ENCODE data around the gene FMOD.
"Not testable (repeated sequence)": the region's sequence is repeated elsewhere in the genome, so short reads cannot be mapped to it uniquely, and the experiment has no call there.

FMOD gene

DNA sequence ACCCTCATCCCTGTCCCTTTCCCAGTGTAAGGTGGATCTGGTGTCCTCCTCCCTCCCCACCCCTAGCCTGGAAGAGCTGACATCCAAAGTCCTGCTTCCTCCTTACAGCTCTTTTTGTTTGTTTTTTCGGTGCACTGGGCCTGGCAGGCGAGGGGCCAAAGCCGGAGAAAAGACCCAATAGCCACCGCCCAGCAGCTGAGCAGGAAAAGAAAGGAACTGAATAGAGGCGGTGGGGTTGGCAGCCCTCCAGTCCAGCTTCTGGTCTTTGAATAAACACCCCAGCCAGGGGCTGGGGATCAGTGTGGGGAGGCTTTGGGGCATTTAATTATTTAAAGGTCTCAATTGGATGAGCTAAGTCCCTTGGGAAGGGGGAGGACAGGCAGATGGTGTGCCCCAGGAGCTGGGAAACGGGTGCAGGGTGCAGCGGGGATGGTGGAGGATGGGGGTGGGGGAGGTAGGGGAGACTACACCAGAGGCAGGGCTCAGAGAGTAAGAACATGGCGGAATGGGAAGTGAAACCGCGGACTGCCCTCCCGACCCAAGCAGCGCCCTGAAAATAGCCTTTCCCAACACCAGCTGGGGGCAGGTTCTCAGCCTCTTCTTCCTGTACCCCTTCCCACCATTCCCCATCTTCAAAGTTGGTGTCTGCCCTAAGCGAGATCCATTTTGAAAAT lies 25.4 kb downstream of the FMOD start:
- DNase-seq: no peak

DNA sequence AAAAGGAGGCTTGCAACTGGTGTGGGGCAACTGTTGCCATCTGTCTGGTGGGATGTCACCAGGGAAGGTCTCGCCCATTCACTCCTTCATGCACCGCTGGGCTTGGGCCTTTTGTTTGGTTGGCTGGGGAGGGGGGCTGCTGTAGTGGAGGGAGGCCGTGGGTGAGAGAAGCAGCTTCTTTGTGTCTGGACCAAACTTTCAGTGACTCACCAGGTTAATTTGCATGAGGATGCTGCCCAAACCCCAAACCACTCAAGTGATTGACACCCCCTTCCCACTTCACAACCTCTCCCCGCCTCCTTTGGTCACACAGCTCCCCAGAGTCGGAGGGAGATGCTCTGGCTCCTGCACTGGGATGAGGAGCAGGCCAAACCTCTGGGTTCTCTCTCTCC lies 25.9 kb downstream of the FMOD start:
- DNase-seq: peak; percentile 73

DNA sequence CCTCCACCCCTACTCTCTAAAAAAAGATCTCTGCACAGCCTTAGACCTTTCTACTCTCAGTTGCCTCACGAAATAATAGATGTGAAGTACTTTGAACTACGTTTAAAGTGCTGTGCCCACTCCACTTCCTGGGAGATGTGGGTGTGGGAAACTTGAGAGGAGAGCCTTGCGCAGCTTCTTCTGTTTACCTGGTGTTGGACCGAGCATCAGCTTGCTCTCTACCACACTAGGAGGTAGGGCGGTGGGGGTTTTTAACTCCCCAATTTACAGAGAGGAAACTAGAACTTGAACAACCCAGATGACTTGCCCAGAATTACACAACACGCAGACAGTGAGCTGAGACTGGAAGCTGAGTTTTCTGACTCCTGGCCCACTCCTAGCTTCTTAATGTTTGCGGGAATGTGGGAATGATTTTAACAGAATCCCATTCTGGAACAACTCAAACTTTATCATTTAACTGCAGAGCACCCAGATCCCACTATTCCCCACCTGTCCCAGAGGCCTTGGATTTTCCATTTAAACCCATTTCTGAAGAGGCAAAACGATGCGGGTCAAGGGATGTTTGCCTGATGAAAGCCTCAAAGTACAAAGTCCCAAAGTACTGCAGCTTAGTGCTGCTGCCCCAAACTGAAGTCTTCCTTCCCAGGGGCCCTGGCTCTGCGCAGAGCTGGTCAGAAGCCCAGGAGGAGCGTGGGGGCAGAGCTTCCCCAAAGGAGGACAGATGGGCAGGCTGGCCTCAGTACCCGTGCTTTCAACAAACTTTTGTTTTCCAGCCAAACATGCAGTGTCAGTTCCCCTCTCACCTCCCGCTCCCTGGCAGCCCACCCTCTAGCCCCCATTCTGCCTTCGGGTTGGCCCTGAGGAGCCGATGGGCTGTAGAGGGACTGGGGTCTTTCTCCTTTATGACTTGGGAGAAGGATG lies 26.6 kb downstream of the FMOD start:
- peak; percentile 77 for DNase-seq

DNA sequence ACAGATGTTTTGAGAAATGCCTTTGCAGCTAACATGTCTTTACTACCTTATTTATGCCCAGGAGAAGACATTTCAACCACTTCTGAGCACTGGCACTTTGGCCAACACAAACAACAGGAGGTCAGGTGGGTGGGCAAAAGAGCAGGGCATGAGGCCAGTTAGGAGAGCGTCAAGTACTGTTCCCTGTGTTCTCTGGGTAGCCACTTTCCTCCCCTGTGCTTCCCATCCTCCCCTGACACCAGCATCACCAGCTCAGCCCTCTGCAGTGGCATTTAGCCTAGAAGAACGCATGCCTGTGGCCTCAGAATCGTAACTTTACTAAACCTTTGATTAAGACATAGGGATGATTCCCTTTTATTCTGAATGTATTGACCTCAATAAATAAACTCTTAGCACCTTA lies 27.3 kb downstream of the FMOD start:
- DNase-seq: no peak

DNA sequence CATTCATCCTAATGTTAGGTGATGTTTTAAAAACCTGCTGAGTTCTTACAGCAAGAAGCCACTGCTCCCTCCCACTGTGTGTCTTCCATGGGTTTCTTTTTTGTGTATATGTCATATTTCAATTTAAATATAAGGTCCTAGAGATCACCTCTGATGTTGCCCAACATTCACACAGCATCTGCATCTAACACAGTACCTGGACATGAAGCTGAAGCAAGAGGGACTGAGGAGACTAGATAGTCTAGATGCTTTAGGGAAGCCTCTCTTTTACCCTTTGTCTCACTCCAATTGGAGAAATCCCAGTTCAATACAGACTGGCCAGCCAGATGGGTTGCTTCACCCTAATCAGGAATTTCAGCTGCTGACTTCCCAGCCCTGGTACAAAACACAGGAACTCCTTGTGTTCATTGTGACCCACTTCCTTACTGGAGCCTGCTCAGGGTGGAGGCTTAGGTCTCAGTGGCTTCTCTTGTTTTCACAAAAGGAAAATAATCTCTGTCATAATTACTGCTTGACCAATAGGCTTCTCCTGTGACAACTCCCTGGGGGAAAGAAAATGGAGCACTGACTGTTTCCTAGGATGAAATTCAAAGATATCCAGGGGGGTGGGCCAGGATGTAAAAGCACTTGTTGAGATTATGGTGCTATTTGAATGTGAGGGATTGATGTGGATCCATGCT lies 28.3 kb downstream of the FMOD start:
- DNase-seq: no peak

DNA sequence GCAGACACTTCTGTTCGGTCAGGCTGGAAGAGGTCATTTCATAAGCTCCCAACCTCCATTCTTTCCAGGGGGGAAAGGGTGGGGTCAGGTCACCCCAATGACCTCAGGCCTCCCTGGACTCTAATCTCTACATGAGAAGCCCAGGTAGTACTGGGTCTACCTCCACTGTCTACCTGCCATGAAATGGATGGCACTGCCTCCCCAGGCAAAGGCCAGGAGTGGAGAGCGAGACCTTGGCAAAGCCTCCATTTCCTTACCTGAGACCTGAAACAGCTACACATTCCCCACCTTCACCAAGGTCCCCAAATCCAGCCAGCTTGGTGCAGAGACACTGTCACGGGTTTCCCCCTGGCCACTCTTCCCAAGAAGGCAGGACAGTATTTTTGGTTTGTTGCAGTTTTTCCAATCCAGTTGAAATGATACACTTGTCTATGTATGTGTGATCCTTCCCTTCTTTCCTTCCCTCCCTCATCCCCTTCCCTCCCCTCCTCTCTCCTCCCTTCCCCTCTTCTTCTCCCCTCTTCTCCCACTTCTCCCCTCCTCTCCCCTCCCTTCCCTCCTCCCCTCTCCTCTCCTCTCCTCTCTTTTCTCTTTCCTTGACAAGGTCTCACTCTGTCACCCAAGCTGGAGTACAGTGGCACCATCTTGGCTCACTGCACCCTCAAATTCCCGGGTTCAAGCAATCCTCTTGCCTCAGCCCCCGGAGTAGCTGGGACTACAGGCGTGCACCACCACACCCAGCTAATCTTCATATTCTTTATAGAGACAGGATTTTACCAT lies 29.5 kb downstream of the FMOD start:
- no peak for DNase-seq

DNA sequence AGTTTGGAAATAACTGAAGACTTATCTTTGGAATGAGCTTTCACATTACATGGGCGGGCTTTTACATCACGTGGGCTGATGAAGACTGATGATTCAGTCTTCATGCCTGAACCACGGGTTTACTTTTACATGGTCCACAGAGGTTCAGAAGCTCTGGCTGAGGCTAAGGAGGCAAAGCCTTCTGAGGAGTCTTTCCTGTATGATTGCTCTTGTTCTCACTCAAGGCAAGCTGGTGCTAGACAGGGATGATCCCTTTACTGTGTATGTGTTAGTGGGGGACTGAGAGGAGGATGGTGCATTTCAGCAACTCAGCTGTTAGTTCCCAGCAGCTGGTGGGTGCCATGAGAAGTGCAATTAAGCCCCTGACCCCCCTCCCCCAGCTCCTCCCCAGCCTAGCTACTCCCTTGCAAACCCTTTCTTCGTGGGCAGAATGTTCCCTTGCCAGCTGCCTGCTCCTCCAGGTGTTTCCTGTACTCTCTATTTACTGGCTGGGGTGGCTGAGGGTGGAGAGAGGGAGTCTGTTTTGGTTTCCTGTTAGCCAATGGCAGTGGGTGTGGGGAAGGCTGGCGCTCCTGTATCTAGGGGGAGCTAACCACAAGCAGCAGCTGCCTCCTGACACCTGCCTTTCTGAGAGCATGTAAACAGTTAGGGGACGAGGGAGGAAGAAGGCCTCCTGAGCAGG lies 30.2 kb downstream of the FMOD start:
- peak; percentile 87 for DNase-seq

DNA sequence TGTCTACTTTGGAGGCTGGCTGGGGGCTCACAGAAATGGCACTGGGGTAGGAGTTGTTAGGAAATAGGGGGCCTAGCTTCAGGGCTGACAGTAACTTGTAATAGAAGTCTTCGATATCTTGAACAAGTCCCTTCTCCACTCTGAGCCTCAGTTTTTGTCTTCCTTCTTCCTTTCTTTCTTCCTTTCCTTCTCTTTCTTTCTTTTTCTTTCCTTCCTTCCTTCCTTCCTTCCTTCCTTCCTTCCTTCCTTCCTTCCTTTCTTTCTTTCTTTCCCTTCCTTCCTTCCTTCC lies 32.7 kb downstream of the FMOD start:
- DNase-seq: no peak

DNA sequence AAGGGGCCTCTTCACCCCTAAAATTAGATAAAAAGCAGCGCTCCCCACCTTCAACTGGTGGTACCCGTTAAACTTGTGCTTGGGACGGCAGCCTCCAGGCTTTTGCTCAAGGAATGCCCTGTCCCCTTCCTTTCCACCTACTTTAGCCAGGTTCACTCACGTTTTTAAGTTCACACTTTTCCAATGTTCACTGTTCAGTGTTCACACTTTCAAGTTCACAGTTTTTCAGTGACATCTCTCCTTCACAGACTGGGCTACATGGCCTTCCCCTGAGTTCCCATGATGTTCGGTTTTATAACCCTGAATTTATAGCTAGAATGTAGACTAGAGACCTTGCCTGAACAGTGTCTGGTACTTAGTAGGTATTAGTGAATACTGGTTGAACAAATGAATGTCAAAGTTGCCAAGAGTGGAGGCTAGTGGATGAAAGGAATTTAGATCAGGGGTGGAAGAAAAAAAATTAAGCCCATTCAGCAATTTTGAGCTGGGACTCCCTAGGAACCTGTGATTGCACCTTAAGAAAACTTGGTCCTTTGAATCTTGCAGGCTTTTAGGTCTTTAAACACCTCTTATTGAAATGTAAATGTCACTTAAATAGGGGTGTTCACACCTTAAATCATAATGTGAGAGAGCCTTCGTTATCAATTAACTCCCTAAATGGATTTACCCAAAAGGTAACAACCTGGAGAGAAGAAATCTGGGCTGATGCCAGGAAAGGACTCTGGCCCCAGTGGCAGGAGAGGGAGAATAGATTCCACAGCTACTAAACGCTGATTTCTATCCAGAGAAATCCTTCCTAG lies 33.3 kb downstream of the FMOD start:
- DNase-seq: no peak

DNA sequence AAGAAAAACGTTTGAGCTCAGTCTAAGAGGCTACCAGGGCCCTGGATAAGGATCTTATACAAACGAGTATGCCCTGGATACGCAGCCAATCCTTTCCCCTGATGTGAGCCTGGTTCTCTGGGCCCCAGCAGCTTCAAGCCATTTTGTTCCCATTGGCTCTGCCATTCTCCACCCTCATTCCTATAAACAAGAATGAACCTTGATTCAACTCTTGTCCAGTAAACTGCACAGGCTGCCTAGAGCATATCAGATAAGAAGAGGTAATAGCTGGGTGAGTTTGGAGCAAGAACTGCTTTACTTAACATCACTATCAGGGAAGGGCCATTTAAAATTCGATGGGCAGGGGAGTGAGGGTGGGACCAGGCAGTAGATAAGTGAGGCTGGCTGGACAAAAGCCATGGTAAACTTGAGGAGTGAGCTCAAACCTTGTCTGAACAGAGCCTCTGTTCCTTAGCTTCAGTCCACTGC lies 34.3 kb downstream of the FMOD start:
- DNase-seq: no peak

DNA sequence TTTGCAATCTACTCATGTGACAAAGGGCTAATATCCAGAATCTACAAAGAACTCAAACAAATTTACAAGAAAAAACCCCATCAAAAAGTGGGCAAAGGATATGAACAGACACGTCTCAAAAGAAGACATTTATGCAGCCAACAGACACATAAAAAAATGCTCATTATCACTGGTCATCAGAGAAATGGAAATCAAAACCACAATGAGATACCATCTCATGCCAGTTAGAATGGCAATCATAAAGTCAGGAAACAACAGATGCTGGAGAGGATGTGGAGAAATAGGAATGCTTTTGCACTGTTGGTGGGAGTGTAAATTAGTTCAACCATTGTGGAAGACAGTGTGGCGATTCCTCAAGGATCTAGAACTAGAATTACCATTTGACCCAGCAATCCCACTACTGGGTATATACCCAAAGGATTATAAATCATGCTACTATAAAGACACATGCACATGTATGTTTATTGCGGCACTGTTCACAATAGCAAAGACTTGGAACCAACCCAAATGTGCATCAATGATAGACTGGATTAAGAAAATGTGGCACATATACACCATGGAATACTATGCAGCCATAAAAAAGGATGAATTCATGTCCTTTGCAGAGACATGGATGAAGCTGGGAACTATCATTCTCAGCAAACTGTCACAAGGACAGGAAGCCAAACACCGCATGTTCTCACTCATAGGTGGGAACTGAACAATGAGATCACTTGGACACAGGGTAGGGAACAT lies 36.7 kb downstream of the FMOD start:
- not testable (repeated sequence) for DNase-seq

DNA sequence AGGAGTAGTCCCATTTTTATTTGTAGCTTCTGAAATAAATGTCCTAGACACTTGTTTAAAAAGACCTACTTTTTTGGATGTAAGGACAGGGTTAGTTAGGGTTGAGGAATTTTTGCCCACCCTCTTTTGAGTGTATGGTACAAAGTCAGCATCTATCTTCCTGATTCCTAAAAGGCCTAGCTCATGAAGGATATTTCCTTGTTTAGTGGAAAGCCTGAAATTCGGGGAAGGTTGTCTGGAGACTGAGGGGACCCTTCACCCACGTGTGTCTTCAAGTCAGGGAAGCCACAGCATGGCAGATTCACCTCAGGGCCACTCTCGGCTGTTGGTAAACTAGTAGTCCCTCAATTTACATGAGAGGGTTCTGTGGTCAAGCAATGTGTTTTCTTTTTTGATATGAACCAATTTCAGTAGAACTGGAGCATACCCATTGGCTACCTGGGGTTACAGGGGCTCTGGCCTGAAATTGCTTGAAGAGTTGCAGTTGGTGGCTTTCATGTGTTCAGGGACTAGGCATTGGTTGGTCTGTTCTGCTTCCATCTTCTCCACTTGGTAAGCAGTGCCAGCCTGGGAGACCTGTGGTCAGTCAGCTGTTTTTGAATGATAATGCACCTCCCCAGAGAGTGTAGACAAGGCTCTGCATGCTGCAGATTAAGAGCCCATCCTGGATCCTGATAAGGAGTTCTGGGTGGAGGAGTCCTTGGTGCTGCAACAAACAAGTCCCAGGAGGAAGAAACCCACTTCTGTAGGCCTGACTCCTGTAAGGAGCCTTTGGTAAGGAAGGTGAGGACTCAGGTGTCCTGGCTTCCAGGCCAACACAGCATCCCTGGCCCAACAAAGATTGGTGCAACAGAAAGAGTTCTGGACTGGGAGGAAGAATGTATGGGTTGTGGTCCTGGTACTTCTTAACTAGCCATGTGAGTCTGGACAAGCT lies 39.3 kb downstream of the FMOD start:
- DNase-seq: peak; percentile 57

DNA sequence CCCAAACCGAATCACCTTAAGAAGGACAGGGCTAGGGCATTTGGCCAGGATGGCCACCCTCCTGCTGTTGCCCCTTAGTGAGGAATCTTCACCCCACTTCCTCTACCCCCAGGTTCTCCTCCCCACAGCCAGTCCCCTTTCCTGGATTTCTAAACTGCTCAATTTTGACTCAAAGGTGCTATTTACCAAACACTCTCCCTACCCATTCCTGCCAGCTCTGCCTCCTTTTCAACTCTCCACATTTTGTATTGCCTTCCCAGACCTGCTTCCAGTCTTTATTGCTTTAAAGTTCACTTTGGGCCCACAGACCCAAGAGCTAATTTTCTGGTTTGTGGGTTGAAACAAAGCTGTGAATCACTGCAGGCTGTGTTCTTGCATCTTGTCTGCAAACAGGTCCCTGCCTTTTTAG lies 42.0 kb downstream of the FMOD start:
- DNase-seq: peak; percentile 70

DNA sequence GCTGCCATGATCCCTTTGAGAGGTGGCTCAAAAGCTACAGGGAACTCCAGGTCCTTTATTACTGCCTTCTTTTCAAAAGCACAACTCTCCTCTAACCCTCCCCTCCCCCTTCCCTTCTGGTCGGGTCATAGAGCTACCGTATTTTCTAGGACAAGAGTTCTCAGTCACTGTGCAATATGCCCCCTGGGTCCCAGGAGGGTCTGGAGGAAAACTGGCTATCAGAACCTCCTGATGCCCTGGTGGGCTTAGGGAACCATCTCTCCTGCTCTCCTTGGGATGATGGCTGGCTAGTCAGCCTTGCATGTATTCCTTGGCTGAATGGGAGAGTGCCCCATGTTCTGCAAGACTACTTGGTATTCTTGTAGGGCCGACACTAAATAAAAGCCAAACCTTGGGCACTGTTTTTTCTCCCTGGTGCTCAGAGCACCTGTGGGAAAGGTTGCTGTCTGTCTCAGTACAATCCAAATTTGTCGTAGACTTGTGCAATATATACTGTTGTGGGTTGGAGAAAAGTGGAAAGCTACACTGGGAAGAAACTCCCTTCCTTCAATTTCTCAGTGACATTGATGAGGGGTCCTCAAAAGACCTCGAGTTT lies 42.5 kb downstream of the FMOD start:
- DNase-seq: peak; percentile 59

DNA sequence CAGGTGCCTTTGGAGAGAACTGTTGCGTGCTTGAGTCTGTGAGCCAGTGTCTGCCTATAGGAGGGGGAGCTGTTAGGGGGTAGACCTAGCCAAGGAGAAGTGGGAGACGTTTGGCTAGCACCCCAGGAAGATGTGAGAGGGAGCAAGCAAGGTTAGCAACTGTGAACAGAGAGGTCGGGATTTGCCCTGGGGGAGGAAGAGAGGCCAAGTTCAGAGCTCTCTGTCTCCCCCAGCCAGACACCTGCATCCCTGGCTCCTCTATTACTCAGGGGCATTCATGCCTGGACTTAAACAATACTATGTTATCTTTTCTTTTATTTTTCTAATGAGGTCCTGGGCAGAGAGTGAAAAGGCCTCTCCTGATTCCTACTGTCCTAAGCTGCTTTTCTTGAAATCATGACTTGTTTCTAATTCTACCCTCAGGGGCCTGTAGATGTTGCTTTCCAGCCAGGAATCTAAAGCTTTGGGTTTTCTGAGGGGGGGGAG lies 43.2 kb downstream of the FMOD start:
- peak; percentile 50 for DNase-seq

DNA sequence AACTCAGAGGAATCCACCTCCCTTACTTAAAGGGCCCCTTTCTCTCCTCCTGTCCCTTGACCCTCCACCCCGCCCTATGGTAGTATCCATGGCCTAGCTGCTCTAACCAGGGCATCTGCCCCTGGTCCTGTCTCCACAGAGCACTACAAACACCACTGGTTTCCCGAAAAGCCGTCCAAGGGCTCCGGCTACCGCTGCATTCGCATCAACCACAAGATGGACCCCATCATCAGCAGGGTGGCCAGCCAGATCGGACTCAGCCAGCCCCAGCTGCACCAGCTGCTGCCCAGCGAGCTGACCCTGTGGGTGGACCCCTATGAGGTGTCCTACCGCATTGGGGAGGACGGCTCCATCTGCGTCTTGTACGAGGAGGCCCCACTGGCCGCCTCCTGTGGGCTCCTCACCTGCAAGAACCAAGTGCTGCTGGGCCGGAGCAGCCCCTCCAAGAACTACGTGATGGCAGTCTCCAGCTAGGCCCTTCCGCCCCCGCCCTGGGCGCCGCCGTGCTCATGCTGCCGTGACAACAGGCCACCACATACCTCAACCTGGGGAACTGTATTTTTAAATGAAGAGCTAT lies 43.9 kb downstream of the FMOD start:
- DNase-seq: peak; percentile 67

DNA sequence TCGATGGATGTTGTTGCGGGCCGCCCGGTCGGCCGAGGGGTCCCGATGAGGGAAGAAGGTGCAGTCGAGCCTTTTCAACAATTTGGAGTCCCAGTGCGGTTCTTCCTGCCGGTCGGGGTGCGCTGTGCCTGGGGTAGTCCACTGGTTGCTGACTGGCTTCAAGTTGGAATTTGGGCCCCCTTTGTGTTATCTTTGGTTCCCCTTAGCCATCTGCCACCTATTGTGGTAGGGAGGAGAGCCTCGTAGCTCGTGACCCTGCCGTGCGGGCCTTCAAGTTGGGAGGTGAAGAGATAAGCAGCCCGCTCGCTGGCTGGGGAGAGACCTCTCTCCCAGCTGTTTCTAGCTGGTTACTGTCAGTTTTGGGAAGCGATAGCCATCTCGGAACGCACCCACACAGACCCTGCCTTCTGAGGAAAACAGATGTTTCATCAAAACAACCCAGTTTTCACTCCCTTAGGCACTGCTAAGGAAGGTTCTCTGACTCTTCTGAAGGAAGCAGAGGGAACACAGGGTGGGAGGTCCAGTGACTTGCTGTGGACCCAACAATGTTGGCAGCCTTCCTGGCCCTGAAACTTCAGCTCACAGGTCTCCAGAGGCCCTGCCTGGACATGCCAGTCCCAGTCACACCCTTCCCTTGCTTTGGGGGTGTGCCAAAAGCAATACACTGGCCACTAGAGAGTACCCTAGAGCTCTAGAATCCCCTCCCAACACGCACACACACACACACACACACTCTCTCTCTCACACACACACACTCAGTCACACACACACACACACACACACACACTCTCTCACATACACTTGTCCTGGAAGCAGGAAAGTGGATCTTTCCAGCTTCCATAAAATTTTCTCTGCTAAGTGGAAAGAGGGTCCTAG lies 44.6 kb downstream of the FMOD start:
- DNase-seq: peak; percentile 72

DNA sequence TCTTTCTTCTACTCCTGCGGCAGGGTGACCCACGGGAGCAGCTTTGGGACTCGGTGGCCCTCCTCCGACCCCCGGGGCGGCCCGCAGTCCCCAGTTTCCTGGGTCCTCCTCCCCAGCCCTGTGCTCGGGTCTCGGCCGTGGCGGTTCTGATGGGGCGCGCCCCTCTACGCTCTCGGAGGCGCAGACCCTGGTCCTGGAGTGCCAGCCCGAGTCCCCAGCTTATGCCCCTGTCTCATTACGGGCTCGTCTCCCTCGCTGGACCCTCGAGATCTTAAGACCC lies 45.2 kb downstream of the FMOD start:
- no peak for DNase-seq
